Colonic mucosa (tissue), 4 donors: ENCODE measurements around the gene RBBP7. TPM values are rescaled to one million over a fixed set of nuclear protein-coding genes. Genes with fewer than 3 reads are reported as not detected.
A peak's percentile ranks its signal among the peaks of the same experiment; 100 is the strongest.

Experiments used
- DNase-seq: peaks from one replicate; pipeline ENCODE4 v3.0.0-alpha.2; 2020
- H3K27ac ChIP-seq: fragments of 200-600 bp; one replicate; pipeline ENCODE4 v1.8.0; 2021
- H3K27me3 ChIP-seq: fragments of 200-600 bp; one replicate; pipeline ENCODE4 v1.8.0; 2021
- H3K36me3 ChIP-seq: fragments of 200-600 bp; one replicate; pipeline ENCODE4 v1.8.0; 2021
- H3K4me1 ChIP-seq: fragments of 200-600 bp; one replicate; pipeline ENCODE4 v1.8.0; 2021; ENCODE audit warnings: mild to moderate bottlenecking
- H3K4me3 ChIP-seq: fragments of 200-600 bp; one replicate; pipeline ENCODE4 v1.8.0; 2021
- H3K9ac ChIP-seq, 2 donors: one replicate each; pipeline ENCODE4 v1.7.0; 2013; ENCODE audit warnings: control low read depth in 2 of 2, low read depth in 2 of 2, low read length in 2 of 2
- H3K9me3 ChIP-seq: fragments of 200-600 bp; one replicate; pipeline ENCODE4 v1.8.0; 2021
- CTCF ChIP-seq: fragments of 200-600 bp; IDR thresholded peaks from one replicate; pipeline ENCODE4 v1.8.0; 2022; ENCODE audit warnings: antibody characterized with exemption, mild to moderate bottlenecking
- intact Hi-C: fragments of 100-400 bp; cut with DNase I; formaldehyde crosslinking; loops from one replicate; pipeline ENCODE4 v1.14.1; 2022
- total RNA-seq, 2 donors: library from RNA; stranded (reverse); fragmentation: NEBNext Ultra II Directional in 1 of 2; extraction: Animal tissue kit (Norgen Biotek cat#: 25700) in 1 of 2; gene quantifications; one replicate each; pipeline ENCODE4 v1.2.1, GENCODE V29; 2021
- donor health status: healthy.
- donor health status: DM: no; HTN: no; CAD: no.
- donor health status: DM: no; HTN: no; CAD: no.

The RBBP7 gene
- total RNA-seq, 2 donors from 2014 or later: 89.3 to 112 TPM

- no peaks in the 10 kb centered on the region for H3K36me3 ChIP-seq
- H3K9ac ChIP-seq: no peak overlapping the region
- no peaks in the 10 kb centered on the region for H3K4me1 ChIP-seq
- intact Hi-C loops: no loop called here
- no peaks in the 10 kb centered on the region for H3K27me3 ChIP-seq
- no peaks in the 10 kb centered on the region for H3K9me3 ChIP-seq
- no peak overlapping the region for H3K27ac ChIP-seq
- peak; percentile 29 for DNase-seq
- no peak for TF ChIP-seq CTCF
- no peak overlapping the region for H3K4me3 ChIP-seq
These were observed 33.8 kb downstream of the RBBP7 start for GRCh38 chrX:16836371-16836770.

GRCh38 chrX:16834806-16835205 lies 35.4 kb downstream of the RBBP7 start:
- no peak overlapping the region for H3K4me3 ChIP-seq
- TF ChIP-seq CTCF: no peak
- H3K27me3 ChIP-seq: no peaks in the 10 kb centered on the region
- no peak for DNase-seq
- intact Hi-C loops: no loop called here
- no peaks in the 10 kb centered on the region for H3K4me1 ChIP-seq
- no peaks in the 10 kb centered on the region for H3K36me3 ChIP-seq
- no peaks in the 10 kb centered on the region for H3K9me3 ChIP-seq
- no peak overlapping the region for H3K27ac ChIP-seq
- H3K9ac ChIP-seq: no peak overlapping the region

- no peak for DNase-seq
- intact Hi-C loops: no loop called here
- no peak for TF ChIP-seq CTCF
- no peaks in the 10 kb centered on the region for H3K4me1 ChIP-seq
- H3K9me3 ChIP-seq: no peaks in the 10 kb centered on the region
- H3K4me3 ChIP-seq: no peak overlapping the region
- H3K9ac ChIP-seq: no peak overlapping the region
- no peaks in the 10 kb centered on the region for H3K27me3 ChIP-seq
- H3K27ac ChIP-seq: no peak overlapping the region
- no peaks in the 10 kb centered on the region for H3K36me3 ChIP-seq
These were observed 37.9 kb downstream of the RBBP7 start for GRCh38 chrX:16832301-16832700.

GRCh38 chrX:16828124-16828908 lies 41.8 kb downstream of the RBBP7 start:
- H3K9ac ChIP-seq: no peak overlapping the region
- H3K27me3 ChIP-seq: no peaks in the 10 kb centered on the region
- H3K27ac ChIP-seq: no peak overlapping the region
- no peaks in the 10 kb centered on the region for H3K4me1 ChIP-seq
- no peak for TF ChIP-seq CTCF
- H3K36me3 ChIP-seq: no peaks in the 10 kb centered on the region
- intact Hi-C loops: loop anchor here (5.0 to 10.0 kb wide), 2 partner anchors 219 to 856 kb away; no protein-coding TSS in a partner anchor
- no peak overlapping the region for H3K4me3 ChIP-seq
- no peak for DNase-seq
- H3K9me3 ChIP-seq: no peaks in the 10 kb centered on the region

- Histone ChIP-seq H3K9me3 (no peaks in the 10 kb centered on the region), H3K4me3 (no peak overlapping the region), H3K4me1 (no peaks in the 10 kb centered on the region), H3K9ac (no peak overlapping the region), H3K36me3 (no peaks in the 10 kb centered on the region), H3K27me3 (no peaks in the 10 kb centered on the region), H3K27ac (no peak overlapping the region)
- no peak for TF ChIP-seq CTCF
- DNase-seq: no peak
- intact Hi-C loops: loop anchor here (5.0 to 10.0 kb wide), 2 partner anchors 220 to 858 kb away; no protein-coding TSS in a partner anchor
These were observed 42.9 kb downstream of the RBBP7 start for GRCh38 chrX:16827225-16827624.
